PFSK-1 (cell line): ENCODE results near the gene FIP1L1.

ENCODE experiments used
- FOXP2 ChIP-seq: optimal IDR thresholded peaks from 2 replicates; pipeline ENCODE3; 2011; ENCODE audit warnings: borderline replicate concordance, control low read depth, inconsistent platforms; ENCODE audit not compliant: insufficient read depth; ENCODE audit errors: extremely low read length, extremely low read depth
- POLR2AphosphoS5 ChIP-seq: IDR thresholded peaks from 2 replicates; pipeline ENCODE4 v1.6.1; 2012; ENCODE audit warnings: low read depth, mild to moderate bottlenecking, control low read depth, low read length, moderate library complexity
- SIN3A ChIP-seq: IDR thresholded peaks from 2 replicates; pipeline ENCODE4 v1.6.1; 2012; ENCODE audit warnings: mild to moderate bottlenecking, low read length, moderate library complexity, borderline replicate concordance; ENCODE audit not compliant: insufficient read depth
- TAF1 ChIP-seq: IDR thresholded peaks from 2 replicates; pipeline ENCODE4 v1.6.1; 2012; ENCODE audit warnings: low read length, control low read depth, borderline replicate concordance; ENCODE audit not compliant: insufficient read depth
- TF ChIP-seq, protein P1 (sequence below), 2 experiments: IDR thresholded peaks; 2 replicates each; pipeline versions ENCODE4 v1.6.1 to v1.8.0; 2011 to 2012; ENCODE audit warnings: low read depth in 2 of 2, low read length in 2 of 2, control low read depth in 1 of 2, inconsistent platforms in 1 of 2, mild to moderate bottlenecking in 1 of 2, moderate library complexity in 1 of 2; ENCODE audit not compliant: insufficient read depth in 1 of 2

DNA sequence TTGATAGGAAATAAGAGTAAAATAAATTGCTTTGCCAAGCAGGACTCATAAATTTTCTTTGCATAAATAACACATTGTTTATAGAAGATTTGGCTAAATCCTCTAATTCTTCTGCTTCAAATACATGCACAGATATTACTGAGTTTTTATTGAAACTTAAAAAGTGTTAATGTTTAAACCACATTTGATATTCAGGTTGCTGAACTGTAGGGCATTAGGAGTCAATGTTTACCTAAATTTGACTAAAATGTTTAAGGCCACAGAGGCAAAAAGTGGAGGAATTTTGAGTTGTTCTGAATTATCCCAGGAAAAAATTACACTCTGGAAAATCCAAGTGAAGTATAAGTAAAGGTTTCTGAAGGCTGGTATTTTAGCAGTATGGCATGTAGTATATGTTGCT lies 78.7 kb downstream of the FIP1L1 start:
- no peak for TF ChIP-seq TAF1
- TF ChIP-seq SIN3A: no peak
- TF ChIP-seq POLR2AphosphoS5: no peak
- TF ChIP-seq, protein P1, sequence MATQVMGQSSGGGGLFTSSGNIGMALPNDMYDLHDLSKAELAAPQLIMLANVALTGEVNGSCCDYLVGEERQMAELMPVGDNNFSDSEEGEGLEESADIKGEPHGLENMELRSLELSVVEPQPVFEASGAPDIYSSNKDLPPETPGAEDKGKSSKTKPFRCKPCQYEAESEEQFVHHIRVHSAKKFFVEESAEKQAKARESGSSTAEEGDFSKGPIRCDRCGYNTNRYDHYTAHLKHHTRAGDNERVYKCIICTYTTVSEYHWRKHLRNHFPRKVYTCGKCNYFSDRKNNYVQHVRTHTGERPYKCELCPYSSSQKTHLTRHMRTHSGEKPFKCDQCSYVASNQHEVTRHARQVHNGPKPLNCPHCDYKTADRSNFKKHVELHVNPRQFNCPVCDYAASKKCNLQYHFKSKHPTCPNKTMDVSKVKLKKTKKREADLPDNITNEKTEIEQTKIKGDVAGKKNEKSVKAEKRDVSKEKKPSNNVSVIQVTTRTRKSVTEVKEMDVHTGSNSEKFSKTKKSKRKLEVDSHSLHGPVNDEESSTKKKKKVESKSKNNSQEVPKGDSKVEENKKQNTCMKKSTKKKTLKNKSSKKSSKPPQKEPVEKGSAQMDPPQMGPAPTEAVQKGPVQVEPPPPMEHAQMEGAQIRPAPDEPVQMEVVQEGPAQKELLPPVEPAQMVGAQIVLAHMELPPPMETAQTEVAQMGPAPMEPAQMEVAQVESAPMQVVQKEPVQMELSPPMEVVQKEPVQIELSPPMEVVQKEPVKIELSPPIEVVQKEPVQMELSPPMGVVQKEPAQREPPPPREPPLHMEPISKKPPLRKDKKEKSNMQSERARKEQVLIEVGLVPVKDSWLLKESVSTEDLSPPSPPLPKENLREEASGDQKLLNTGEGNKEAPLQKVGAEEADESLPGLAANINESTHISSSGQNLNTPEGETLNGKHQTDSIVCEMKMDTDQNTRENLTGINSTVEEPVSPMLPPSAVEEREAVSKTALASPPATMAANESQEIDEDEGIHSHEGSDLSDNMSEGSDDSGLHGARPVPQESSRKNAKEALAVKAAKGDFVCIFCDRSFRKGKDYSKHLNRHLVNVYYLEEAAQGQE (IDR thresholded peaks at IDR 0.05; ENCODE audit: insufficient read depth in 1 of 2, low read depth in 2 of 2, low read length in 2 of 2): no peak
- no peak for TF ChIP-seq FOXP2
